Gastroesophageal sphincter (tissue), 4 donors: ENCODE results near the gene ANKHD1. TPM values are rescaled to one million over a fixed set of nuclear protein-coding genes. Genes with fewer than 3 reads are reported as not detected.
A peak's percentile ranks its signal among the peaks of the same experiment; 100 is the strongest.

Experiments used
- ATAC-seq: fragments of 150-250 bp; one replicate; pipeline ENCODE4 v1.9.1; 2016; ENCODE audit warnings: mild to moderate bottlenecking, moderate library complexity
- H3K27ac ChIP-seq, 4 donors: fragments of 200-600 bp; sonication (generic) in 3 of 4; 1 replicate in 3 of 4; 2 replicates in 1 of 4; pipeline ENCODE4 v1.5.1; 2016 to 2019
- H3K27me3 ChIP-seq: fragments of 200-600 bp; sonication (generic); one replicate; pipeline ENCODE4 v1.5.1; 2019
- H3K36me3 ChIP-seq, 2 donors: fragments of 200-600 bp; sonication (generic); one replicate each; pipeline ENCODE4 v1.5.1; 2019; ENCODE audit warnings: control low read depth in 1 of 2
- H3K4me1 ChIP-seq, 3 donors: fragments of 200-600 bp; sonication (generic); 1 replicate in 2 of 3; 2 replicates in 1 of 3; pipeline ENCODE4 v1.5.1; 2016 to 2019; ENCODE audit warnings: control low read depth in 2 of 3
- H3K4me3 ChIP-seq, 2 donors: fragments of 200-600 bp; sonication (generic); one replicate each; pipeline ENCODE4 v1.5.1; 2019; ENCODE audit warnings: mild to moderate bottlenecking in 1 of 2, moderate library complexity in 1 of 2
- H3K9me3 ChIP-seq, 3 donors: fragments of 200-600 bp; sonication (generic); one replicate each; pipeline ENCODE4 v1.5.1; 2017 to 2019; ENCODE audit warnings: control low read depth in 2 of 3
- CTCF ChIP-seq, 4 experiments: fragments of 200-600 bp in 2 of 4; fragments of 450-650 bp in 2 of 4; sonication (generic) in 1 of 4; IDR thresholded peaks; one replicate each; pipeline ENCODE4 v1.5.1; 2017 to 2019; ENCODE audit warnings: antibody characterized with exemption in 4 of 4, mild to moderate bottlenecking in 2 of 4, moderate library complexity in 2 of 4
- EP300 ChIP-seq: sonication (generic); formaldehyde crosslinking; IDR thresholded peaks from one replicate; pipeline ENCODE4 v1.6.1; 2017; ENCODE audit warnings: antibody characterized with exemption, mild to moderate bottlenecking
- POLR2A ChIP-seq, 2 donors: fragments of 450-650 bp; IDR thresholded peaks; one replicate each; pipeline ENCODE4 v1.6.1; 2017; ENCODE audit warnings: antibody characterized with exemption in 2 of 2, mild to moderate bottlenecking in 2 of 2, moderate library complexity in 1 of 2
- POLR2AphosphoS5 ChIP-seq: sonication (generic); formaldehyde crosslinking; IDR thresholded peaks from one replicate; pipeline ENCODE4 v1.6.1; 2017; ENCODE audit warnings: antibody characterized with exemption
- WGBS, 2 donors: methylation state at CpG; one replicate each; pipeline ENCODE4 v1.1.5; 2018; ENCODE audit warnings: low coverage in 1 of 2; 5-methylcytosine and 5-hydroxymethylcytosine counted together
- total RNA-seq, 4 donors: library from RNA; depleted of rRNA; stranded (reverse); fragments of >200 nt; gene quantifications; one replicate each; pipeline ENCODE4 v1.1.0, GENCODE V29; 2016

Gene ANKHD1
- total RNA-seq, 4 donors from 2014 or later: 52.7 to 156 (median 84.5) TPM

DNA sequence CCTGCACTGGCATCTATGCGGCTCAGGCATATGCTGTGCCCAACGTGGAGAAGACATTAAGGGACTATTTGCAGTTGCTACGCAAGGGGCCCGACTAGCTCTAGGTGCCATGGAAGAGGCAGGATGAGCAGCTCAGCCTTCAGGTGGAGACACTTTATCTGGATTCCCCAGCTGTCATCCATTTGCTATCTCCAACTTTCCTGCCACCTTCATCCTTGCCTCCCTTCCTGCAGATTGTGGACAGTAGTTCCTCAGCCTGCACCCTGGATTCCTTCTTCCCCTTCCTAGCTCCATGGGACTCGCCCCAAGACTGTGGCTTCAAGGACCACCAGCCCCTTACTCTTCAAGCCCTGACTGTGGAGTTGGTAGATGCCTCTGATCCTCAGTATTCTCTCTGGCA lies 165.0 kb downstream of the ANKHD1 start:
- no peak for ATAC-seq
- TF ChIP-seq EP300 (no peak), CTCF (IDR thresholded peaks at IDR 0.05) (no peak), POLR2AphosphoS5 (no peak), POLR2A (IDR thresholded peaks at IDR 0.05) (no peak)
- no peak overlapping the region for H3K4me3 ChIP-seq
- peaks cover 0 to 86% (median 37%) of the 10 kb centered on the region in 3 donors for H3K4me1 ChIP-seq
- H3K27ac ChIP-seq: no peak overlapping the region
- no peaks in the 10 kb centered on the region for H3K9me3 ChIP-seq
- peaks cover 0 to 56% of the 10 kb centered on the region in 2 donors for H3K36me3 ChIP-seq
- no peaks in the 10 kb centered on the region for H3K27me3 ChIP-seq
- WGBS, 2 donors: 94 to 100% methylated on average over 3 to 5 of the region's 5 CpGs

DNA sequence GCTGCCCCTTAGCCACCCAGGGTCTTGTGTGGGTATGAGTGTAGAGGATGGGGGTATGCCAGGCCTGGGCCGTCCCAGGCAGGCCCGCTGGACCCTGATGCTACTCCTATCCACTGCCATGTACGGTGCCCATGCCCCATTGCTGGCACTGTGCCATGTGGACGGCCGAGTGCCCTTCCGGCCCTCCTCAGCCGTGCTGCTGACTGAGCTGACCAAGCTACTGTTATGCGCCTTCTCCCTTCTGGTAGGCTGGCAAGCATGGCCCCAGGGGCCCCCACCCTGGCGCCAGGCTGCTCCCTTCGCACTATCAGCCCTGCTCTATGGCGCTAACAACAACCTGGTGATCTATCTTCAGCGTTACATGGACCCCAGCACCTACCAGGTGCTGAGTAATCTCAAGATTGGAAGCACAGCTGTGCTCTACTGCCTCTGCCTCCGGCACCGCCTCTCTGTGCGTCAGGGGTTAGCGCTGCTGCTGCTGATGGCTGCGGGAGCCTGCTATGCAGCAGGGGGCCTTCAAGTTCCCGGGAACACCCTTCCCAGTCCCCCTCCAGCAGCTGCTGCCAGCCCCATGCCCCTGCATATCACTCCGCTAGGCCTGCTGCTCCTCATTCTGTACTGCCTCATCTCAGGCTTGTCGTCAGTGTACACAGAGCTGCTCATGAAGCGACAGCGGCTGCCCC lies 165.6 kb downstream of the ANKHD1 start:
- no peaks in the 10 kb centered on the region for H3K27me3 ChIP-seq
- TF ChIP-seq EP300 (no peak), POLR2A (IDR thresholded peaks at IDR 0.05) (no peak), POLR2AphosphoS5 (no peak), CTCF (IDR thresholded peaks at IDR 0.05) (no peak)
- H3K4me3 ChIP-seq: no peak overlapping the region
- no CpG with 5 or more reads among the region's 22 CpGs for WGBS, 2 donors
- H3K9me3 ChIP-seq: no peaks in the 10 kb centered on the region
- H3K36me3 ChIP-seq: peaks cover 0 to 50% of the 10 kb centered on the region in 2 donors
- peaks cover 0 to 83% (median 37%) of the 10 kb centered on the region in 3 donors for H3K4me1 ChIP-seq
- no peak overlapping the region for H3K27ac ChIP-seq
- ATAC-seq: no peak

DNA sequence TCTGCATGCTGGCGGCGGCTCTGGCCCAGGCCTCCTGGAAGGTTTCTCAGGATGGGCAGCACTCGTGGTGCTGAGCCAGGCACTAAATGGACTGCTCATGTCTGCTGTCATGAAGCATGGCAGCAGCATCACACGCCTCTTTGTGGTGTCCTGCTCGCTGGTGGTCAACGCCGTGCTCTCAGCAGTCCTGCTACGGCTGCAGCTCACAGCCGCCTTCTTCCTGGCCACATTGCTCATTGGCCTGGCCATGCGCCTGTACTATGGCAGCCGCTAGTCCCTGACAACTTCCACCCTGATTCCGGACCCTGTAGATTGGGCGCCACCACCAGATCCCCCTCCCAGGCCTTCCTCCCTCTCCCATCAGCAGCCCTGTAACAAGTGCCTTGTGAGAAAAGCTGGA lies 166.2 kb downstream of the ANKHD1 start:
- no CpG with 5 or more reads among the region's 13 CpGs for WGBS, 2 donors
- no peak for TF ChIP-seq CTCF (IDR thresholded peaks at IDR 0.05)
- no peak for TF ChIP-seq EP300
- TF ChIP-seq POLR2AphosphoS5: no peak
- TF ChIP-seq POLR2A (IDR thresholded peaks at IDR 0.05): no peak
- Histone ChIP-seq H3K4me1 (peaks cover 0 to 77% (median 35%) of the 10 kb centered on the region in 3 donors), H3K27ac (no peak overlapping the region), H3K4me3 (no peak overlapping the region), H3K27me3 (no peaks in the 10 kb centered on the region), H3K9me3 (no peaks in the 10 kb centered on the region), H3K36me3 (peaks cover 0 to 49% of the 10 kb centered on the region in 2 donors)
- ATAC-seq: no peak

GRCh38 chr5:140568443-140569063 lies 166.9 kb downstream of the ANKHD1 start:
- ATAC-seq: no peak
- Histone ChIP-seq H3K9me3 (no peaks in the 10 kb centered on the region), H3K27me3 (no peaks in the 10 kb centered on the region), H3K36me3 (peaks cover 0 to 49% of the 10 kb centered on the region in 2 donors), H3K27ac (peak overlapping the region in 3 of 4 donors; percentile 52 to 64 (median 60)), H3K4me1 (peaks cover 0 to 70% (median 28%) of the 10 kb centered on the region in 3 donors), H3K4me3 (no peak overlapping the region)
- TF ChIP-seq POLR2A (IDR thresholded peaks at IDR 0.05): no peak
- WGBS, 2 donors: no CpG with 5 or more reads among the region's 2 CpGs

DNA sequence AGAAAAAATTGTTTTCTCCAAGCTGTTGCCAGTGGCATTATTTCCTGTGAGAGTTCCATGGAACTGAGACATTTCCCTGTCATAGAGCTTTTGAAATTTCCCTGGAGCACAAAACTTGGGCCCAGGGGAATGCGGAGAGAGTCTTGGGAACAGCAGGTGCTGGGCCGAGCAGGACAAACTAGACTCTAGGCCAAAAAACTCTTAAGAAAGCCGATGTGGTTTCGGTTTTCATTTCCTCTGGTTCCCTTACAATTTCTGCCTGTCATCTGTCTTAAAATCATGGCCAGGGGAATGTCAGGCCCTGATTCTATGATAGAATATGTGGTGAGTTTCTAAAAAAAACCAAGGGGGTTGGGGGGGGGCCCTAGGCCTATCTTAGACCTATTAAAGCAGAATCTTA lies 167.6 kb downstream of the ANKHD1 start:
- no peaks in the 10 kb centered on the region for H3K9me3 ChIP-seq
- WGBS, 2 donors: 64 to 68% methylated on average over 4 of the region's 4 CpGs
- H3K4me3 ChIP-seq: no peak overlapping the region
- H3K27me3 ChIP-seq: no peaks in the 10 kb centered on the region
- peak overlapping the region in 3 of 4 donors; percentile 52 to 64 (median 60) for H3K27ac ChIP-seq
- TF ChIP-seq POLR2A (IDR thresholded peaks at IDR 0.05) (no peak), CTCF (IDR thresholded peaks at IDR 0.05) (no peak), POLR2AphosphoS5 (no peak), EP300 (no peak)
- no peak for ATAC-seq
- peaks cover 0 to 65% (median 27%) of the 10 kb centered on the region in 3 donors for H3K4me1 ChIP-seq
- H3K36me3 ChIP-seq: peaks cover 0 to 49% of the 10 kb centered on the region in 2 donors
